GM21825 (cell line): ENCODE measurements around the gene PSMB9.

Source experiments
- ATAC-seq: cut with Tn5 transposase; IDR thresholded peaks from one replicate; pipeline ENCODE4 v1.9.1; 2021; ENCODE audit warnings: mild to moderate bottlenecking, moderate library complexity; ENCODE audit not compliant: unreplicated experiment

The PSMB9 gene

DNA sequence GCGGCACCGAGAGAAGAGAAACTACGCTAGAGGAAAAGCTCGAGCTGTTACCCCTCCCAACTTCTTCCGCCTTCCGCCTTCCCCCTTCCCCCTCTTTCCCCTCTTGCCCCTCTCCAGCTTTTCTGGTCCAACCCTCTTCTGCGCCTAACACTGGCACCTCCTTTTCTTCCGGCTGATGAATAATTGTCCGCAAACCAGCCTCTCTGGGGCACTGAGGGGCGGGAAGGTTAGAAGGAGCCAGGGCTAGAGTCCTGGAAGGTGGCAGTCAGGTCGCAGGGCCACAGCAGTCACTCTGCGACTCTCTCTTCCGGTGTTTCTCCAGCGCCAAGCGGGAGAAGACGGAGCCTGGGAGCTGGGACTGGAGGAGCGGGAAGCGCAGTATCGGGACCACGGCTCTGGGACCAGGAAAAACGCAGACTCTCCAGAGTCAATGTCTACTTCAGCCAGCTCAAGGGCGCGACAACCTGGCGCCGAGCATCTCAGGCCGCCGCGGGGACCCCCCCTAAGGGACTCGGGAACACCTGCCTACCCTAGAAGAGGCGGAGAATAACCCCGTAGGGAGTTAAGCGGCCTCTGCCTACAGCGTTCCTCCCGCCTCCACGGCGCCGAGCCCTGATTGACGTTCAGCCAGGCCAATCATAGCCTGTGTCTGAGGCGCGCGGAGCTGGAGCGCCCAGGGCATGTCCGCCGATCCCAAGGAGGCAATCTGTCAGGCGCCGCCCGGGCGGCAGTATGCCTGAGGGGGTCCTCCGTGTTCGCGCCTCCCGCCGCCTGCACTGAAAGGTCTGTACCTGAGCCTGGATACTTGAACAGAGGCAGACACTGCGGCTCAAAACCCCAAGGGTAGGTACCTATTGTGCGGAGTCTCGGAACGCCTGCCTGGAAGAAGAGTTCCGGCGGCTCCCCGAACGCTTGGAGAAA lies 40.4 kb downstream of the PSMB9 start:
- ATAC-seq, result peak; percentile 96

DNA sequence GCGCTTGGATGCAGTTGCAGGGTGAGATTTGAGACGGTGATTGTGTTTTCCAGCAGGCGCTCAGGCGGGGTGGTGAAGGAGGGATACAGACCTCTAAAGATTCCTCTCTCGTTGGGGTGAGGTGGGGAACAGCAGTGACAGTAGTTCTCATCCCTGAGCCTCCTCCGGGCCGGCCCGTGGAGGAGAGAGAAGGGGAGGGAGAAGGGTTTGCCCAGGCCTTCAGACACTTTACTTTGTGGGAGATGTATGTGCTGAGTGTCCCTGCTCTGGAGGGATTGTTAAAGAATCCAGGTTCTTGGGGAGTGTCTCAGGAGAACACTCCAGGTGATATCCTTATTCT lies 41.0 kb downstream of the PSMB9 start:
- peak; percentile 11 for ATAC-seq

DNA sequence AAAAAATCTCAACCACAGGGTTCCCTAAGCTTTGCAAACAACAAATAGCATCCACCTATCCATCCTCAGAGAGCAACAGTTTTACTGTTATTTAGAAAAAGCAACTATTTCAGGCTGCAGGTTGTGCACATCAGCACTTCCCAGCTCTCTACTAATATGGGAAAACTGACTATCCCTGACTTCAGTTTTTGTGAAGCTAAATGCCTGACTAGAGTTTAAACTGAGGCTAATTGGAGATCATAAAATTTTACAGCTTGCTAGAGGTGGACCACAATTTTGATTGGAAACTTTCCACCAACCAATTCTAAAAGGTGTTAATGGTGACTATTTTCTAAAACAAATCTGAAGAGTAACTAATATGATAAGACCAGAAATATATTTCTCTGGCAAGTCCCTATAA lies 50.0 kb downstream of the PSMB9 start:
- no peak for ATAC-seq

DNA sequence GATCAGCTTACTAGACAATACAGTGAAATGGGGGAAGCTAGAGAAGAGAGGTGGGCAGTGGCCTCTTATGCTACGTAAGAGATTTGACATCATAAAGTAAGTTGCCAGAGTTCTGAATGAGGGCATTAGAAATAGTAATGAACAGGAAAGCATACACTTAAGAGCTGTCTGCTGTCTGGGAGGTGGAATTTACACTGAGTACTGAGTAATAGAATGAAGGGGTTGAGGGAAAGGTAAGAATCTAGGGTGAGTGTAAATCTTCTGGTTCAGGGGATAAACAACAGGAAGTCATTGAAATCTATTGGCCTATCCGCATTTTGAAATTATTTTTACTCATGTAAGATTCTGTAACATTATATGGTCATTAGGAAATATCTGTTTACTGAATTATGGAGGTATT lies 51.1 kb downstream of the PSMB9 start:
- ATAC-seq, result no peak

DNA sequence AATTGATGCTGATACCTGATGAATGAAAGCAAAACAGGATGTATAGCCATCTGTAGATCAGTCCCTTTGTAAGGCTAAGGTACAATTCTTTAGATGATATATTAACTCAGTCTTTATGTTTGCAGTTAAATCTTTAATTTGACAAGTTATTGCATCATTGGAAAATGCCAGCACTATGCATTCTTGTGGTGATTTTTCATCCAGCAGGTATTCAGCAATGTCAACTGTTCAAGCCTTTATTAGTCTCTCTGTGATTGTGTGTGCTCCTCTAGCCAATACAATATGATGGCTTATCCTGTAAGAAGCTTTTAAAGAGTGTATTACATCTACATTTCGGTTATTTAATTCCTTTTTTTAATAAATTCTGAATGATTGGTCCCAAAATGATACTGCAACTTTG lies 52.5 kb downstream of the PSMB9 start:
- ATAC-seq, result no peak

DNA sequence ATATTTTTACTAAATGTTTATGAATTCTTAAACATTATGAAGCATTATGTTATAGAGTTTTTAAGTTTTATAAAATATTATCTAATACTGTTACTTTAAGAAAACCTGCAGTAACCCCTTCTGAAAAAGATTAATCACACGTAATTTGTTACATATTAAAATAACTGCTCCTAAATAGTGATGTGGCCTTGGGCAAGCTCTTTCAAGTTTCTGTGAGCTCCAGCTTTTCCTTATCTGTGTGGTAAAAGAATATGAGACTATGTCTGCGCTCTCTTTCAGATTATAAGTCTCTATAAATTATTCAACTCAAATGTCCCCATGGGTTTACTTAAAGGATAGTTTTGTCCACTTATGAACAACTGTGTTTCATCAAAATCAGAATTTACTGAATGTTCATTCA lies 54.9 kb downstream of the PSMB9 start:
- ATAC-seq, result no peak
